Measurements from ENCODE around the gene MINDY4B. TPM values are rescaled to one million over a fixed set of nuclear protein-coding genes. Genes with fewer than 3 reads are reported as not detected.

The MINDY4B gene
- total and polyA plus RNA-seq, 10 of the 15 experiments (the other 5 are each of a cell fraction or from before 2014, with no cell fraction given), result not detected

DNA sequence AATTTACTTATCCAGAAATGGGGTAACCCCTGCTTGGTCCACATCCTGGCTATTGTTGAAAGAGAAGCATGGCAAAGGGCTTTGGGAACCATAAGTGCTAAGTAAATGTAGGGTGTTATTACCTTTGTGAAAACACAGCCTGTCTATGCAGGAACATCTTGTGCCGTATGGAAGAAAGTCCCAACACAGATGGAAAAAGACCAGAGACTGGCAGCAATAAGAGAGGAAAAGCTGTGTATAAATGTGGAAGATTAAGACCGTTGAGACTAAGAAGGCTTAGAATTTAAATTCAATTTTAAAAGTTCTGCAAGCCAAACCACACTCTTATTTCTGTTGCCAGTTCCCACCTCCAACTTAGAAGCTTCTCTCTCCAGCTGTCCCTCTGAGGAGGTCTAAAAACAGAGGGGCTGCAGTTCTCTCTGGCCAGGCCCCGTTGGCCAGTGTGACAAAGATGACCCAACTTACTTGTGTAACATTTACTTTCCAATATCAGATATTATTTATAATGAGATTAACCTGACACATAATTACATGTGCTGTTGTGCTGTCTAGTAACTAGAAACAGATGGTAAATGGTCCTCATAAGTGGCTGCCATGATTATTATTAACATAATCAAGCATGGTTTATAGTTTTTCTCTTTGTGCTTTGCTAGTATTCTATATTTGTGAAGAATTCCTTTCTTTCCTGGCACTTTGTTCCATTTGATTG is 7.0 kb downstream of the MINDY4B start:
- TF ChIP-seq NR2C2 (IDR thresholded peaks at IDR 0.05; ENCODE audit: borderline replicate concordance, control insufficient read depth, insufficient read length, low read depth) (no peak), BACH1 (IDR thresholded peaks at IDR 0.05; ENCODE audit: borderline replicate concordance) (no peak), TARDBP (IDR thresholded peaks at IDR 0.05; ENCODE audit: borderline replicate concordance) (no peak), KDM1A (IDR thresholded peaks at IDR 0.05; ENCODE audit: borderline replicate concordance) (no peak), TBL1XR1 (IDR thresholded peaks at IDR 0.05; ENCODE audit: low read depth, low read length) (no peak), CBX5 (IDR thresholded peaks at IDR 0.05; ENCODE audit: low read depth) (no peak), RELA (IDR thresholded peaks at IDR 0.05; ENCODE audit: borderline replicate concordance, partially characterized antibody) (no peak), SMAD5 (IDR thresholded peaks at IDR 0.05; ENCODE audit: low read depth) (no peak), WRNIP1 (IDR thresholded peaks at IDR 0.05; ENCODE audit: borderline replicate concordance, low read depth, low read length) (no peak), SMC3 (IDR thresholded peaks at IDR 0.05; ENCODE audit: borderline replicate concordance, low read length) (no peak), POLR2AphosphoS5 (IDR thresholded peaks at IDR 0.05; ENCODE audit: low read length) (no peak), BRCA1 (IDR thresholded peaks at IDR 0.05; ENCODE audit: low read depth, low read length) (no peak), MYC (IDR thresholded peaks at IDR 0.05; ENCODE audit: insufficient read depth, insufficient read length, insufficient replicate concordance, low read length, severe bottlenecking) (no peak), RAD21 (IDR thresholded peaks at IDR 0.05; ENCODE audit: insufficient read depth, low read depth, low read length) (no peak), SRF (IDR thresholded peaks at IDR 0.05; ENCODE audit: low read depth in 2 of 2, low read length in 2 of 2) (no peak), YY1 (IDR thresholded peaks at IDR 0.05; ENCODE audit: low read depth, low read length) (no peak)
- TF ChIP-seq, protein P1, sequence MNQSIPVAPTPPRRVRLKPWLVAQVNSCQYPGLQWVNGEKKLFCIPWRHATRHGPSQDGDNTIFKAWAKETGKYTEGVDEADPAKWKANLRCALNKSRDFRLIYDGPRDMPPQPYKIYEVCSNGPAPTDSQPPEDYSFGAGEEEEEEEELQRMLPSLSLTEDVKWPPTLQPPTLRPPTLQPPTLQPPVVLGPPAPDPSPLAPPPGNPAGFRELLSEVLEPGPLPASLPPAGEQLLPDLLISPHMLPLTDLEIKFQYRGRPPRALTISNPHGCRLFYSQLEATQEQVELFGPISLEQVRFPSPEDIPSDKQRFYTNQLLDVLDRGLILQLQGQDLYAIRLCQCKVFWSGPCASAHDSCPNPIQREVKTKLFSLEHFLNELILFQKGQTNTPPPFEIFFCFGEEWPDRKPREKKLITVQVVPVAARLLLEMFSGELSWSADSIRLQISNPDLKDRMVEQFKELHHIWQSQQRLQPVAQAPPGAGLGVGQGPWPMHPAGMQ (IDR thresholded peaks at IDR 0.05; ENCODE audit: borderline replicate concordance), result no peak
- no peak for DNase-seq (ENCODE audit: low read depth, low spot score)

More for the DNA sequence above, 7.0 kb downstream of the MINDY4B start:
- Histone ChIP-seq H3K9me3 (replicated peaks; ENCODE audit: control insufficient read depth, insufficient read depth, low read length) (no peaks in the 10 kb centered on the region), H2AFZ (ENCODE audit: control insufficient read depth, low read depth, low read length) (no peak overlapping the region), H3K27ac (ENCODE audit: control insufficient read depth, insufficient read depth) (no peak overlapping the region), H3K4me1 (ENCODE audit: control insufficient read depth, insufficient read depth, low read length) (no peaks in the 10 kb centered on the region), H3K4me3 (no peak overlapping the region), H3K36me3 (ENCODE audit: control insufficient read depth in 2 of 2, insufficient read depth in 2 of 2, low read length in 1 of 2) (no peaks in the 10 kb centered on the region), H4K20me1 (ENCODE audit: control insufficient read depth, insufficient read depth) (no peaks in the 10 kb centered on the region), H3K27me3 (replicated peaks in 1 of 2; ENCODE audit: control insufficient read depth in 2 of 2, insufficient read depth in 2 of 2, low read length in 1 of 2) (no peaks in the 10 kb centered on the region; a peak in 2 of 4 replicates), H3K79me2 (ENCODE audit: control insufficient read depth, insufficient read depth, low read length) (no peaks in the 10 kb centered on the region), H3K4me2 (ENCODE audit: control insufficient read depth, insufficient read depth) (no peak overlapping the region), H3K9ac (ENCODE audit: control insufficient read depth, insufficient read depth, low read length) (no peak overlapping the region)
- WGBS (ENCODE audit: insufficient coverage, insufficient replicate concordance, low lambda C conversion rate, missing lambda C conversion rate), result 31% methylated on average over 3 of the region's 3 CpGs
- SMC1A ChIA-PET (ENCODE audit: uncharacterized antibody, unreplicated experiment), result no interaction called here
- CTCF ChIA-PET, result no interaction called here
- in situ Hi-C loops (cut with MboI) (no loop called here), intact Hi-C loops (cut with micrococcal nuclease; ENCODE audit: unreplicated experiment) (no loop called here)
- RAD21 ChIA-PET (ENCODE audit: unreplicated experiment), result no interaction called here
- FAIRE-seq (no peak), ATAC-seq (no peak)
- POLR2A ChIA-PET, result no interaction called here
- no TSS peak for BruUV-seq (replicated peaks)

Data from GM12878 (cell line).